B cell (primary cell): ENCODE results near the gene MON1A. TPM values are rescaled to one million over a fixed set of nuclear protein-coding genes. Genes with fewer than 3 reads are reported as not detected.

Source experiments
- ATAC-seq: fragments of 200-7000 bp; cut with Tn5 transposase; one replicate; pipeline ENCODE4 v1.10.0; 2021; ENCODE audit warnings: low read depth, mild to moderate bottlenecking, moderate number of reproducible peaks, moderate library complexity
- CTCF ChIA-PET: fragments of 350-600 bp; sonication (Branson Sonifier 250); formaldehyde crosslinking; loops from one replicate; lab custom pipeline; 2021; ENCODE audit warnings: antibody characterized with exemption, inconsistent platforms; lab: Charles Lee
- POLR2A ChIA-PET: fragments of 350-600 bp; sonication (Branson Sonifier 250); formaldehyde crosslinking; loops from one replicate; lab custom pipeline; 2021; ENCODE audit warnings: antibody characterized with exemption; lab: Charles Lee
- DNase-seq: peaks from one replicate; pipeline ENCODE4 v3.0.0; 2013
- H2AFZ ChIP-seq: 2 replicates; pipeline ENCODE4 v1.6.1; 2012; ENCODE audit warnings: mild to moderate bottlenecking, low read depth, low read length; ENCODE audit not compliant: insufficient read depth, poor library complexity, severe bottlenecking
- H3K27ac ChIP-seq, 2 donors: 1 replicate in 1 of 2; 2 replicates in 1 of 2; pipeline ENCODE4 v1.5.1; 2012 to 2013; ENCODE audit warnings: low read length in 2 of 2, mild to moderate bottlenecking in 2 of 2, moderate library complexity in 1 of 2
- H3K27me3 ChIP-seq, 4 experiments: fragments of 200-600 bp in 1 of 4; sonication (generic) in 1 of 4; replicated peaks in 1 of 4; 1 replicate in 2 of 4; 2 replicates in 2 of 4; pipeline versions ENCODE4 v1.6.1 to v1.7.0; 2013 to 2016; ENCODE audit warnings: low read length in 3 of 4, mild to moderate bottlenecking in 2 of 4, mixed read lengths in 1 of 4, moderate library complexity in 1 of 4; ENCODE audit not compliant: insufficient read depth in 4 of 4, control insufficient read depth in 3 of 4; ENCODE audit errors: control extremely low read depth in 1 of 4
- H3K36me3 ChIP-seq, 2 experiments: replicated peaks in 1 of 2; 1 replicate in 1 of 2; 2 replicates in 1 of 2; pipeline versions ENCODE4 v1.6.1 to v1.7.1; 2013; ENCODE audit warnings: low read length in 1 of 2; ENCODE audit not compliant: insufficient read depth in 2 of 2, control insufficient read depth in 1 of 2; ENCODE audit errors: control extremely low read depth in 1 of 2, extremely low read depth in 1 of 2
- H3K4me1 ChIP-seq, 2 donors: fragments of 200-600 bp in 1 of 2; sonication (generic) in 1 of 2; 1 replicate in 1 of 2; 2 replicates in 1 of 2; pipeline versions ENCODE4 v1.5.1 to v1.6.1; 2013 to 2017; ENCODE audit warnings: low read length in 2 of 2; ENCODE audit not compliant: control insufficient read depth in 2 of 2, insufficient read depth in 2 of 2
- H3K4me2 ChIP-seq: replicated peaks from 2 replicates; pipeline ENCODE3; 2012; ENCODE audit warnings: mild to moderate bottlenecking, low read depth, low read length; ENCODE audit not compliant: poor library complexity, severe bottlenecking
- H3K4me3 ChIP-seq, 5 experiments: fragments of 200-600 bp in 1 of 5; sonication (generic) in 1 of 5; 1 replicate in 3 of 5; 2 replicates in 2 of 5; pipeline versions ENCODE4 v1.5.1 to v1.7.0; 2011 to 2016; ENCODE audit warnings: low read length in 4 of 5, mild to moderate bottlenecking in 4 of 5, low read depth in 2 of 5, control low read depth in 1 of 5, moderate library complexity in 1 of 5; ENCODE audit not compliant: insufficient read depth in 1 of 5; ENCODE audit errors: control extremely low read depth in 1 of 5, extremely low read depth in 1 of 5
- H3K79me2 ChIP-seq: fragments of 200-600 bp; sonication (generic); one replicate; pipeline ENCODE4 v1.6.0; 2016; ENCODE audit warnings: low read length; ENCODE audit not compliant: control insufficient read depth, insufficient read depth
- H3K9ac ChIP-seq: fragments of 200-600 bp; sonication (generic); 2 replicates; pipeline ENCODE4 v1.6.1; 2017; ENCODE audit warnings: mild to moderate bottlenecking, low read length, moderate library complexity
- H3K9me3 ChIP-seq, 3 donors: one replicate each; pipeline versions ENCODE4 v1.6.1 to v1.7.1; 2013; ENCODE audit warnings: low read length in 2 of 3; ENCODE audit not compliant: control insufficient read depth in 2 of 3, insufficient read depth in 1 of 3; ENCODE audit errors: control extremely low read depth in 1 of 3
- H4K20me1 ChIP-seq: 2 replicates; pipeline ENCODE4 v1.6.0; 2012; ENCODE audit warnings: mild to moderate bottlenecking, low read length; ENCODE audit not compliant: insufficient read depth, control insufficient read depth, poor library complexity, severe bottlenecking
- H3K27ac Mint-ChIP-seq: one replicate; pipeline ENCODE4 v1.8.0; 2021; ENCODE audit warnings: mixed read lengths
- H3K27me3 Mint-ChIP-seq: one replicate; pipeline ENCODE4 v1.8.0; 2021; ENCODE audit warnings: mixed read lengths
- H3K4me1 Mint-ChIP-seq: one replicate; pipeline ENCODE4 v1.8.0; 2021; ENCODE audit warnings: mixed read lengths
- H3K4me3 Mint-ChIP-seq: one replicate; pipeline ENCODE4 v1.8.0; 2021; ENCODE audit warnings: mixed read lengths
- H3K9me3 Mint-ChIP-seq: one replicate; pipeline ENCODE4 v1.8.0; 2022; ENCODE audit warnings: mixed read lengths; ENCODE audit not compliant: insufficient read depth
- CTCF ChIP-seq: fragments of 200-600 bp; IDR thresholded peaks from one replicate; pipeline ENCODE4 v1.8.0; 2022; ENCODE audit warnings: antibody characterized with exemption, mild to moderate bottlenecking
- EZH2 ChIP-seq: IDR thresholded peaks from 2 replicates; pipeline ENCODE4 v1.6.1; 2012; ENCODE audit warnings: borderline replicate concordance, low read depth, mild to moderate bottlenecking, moderate library complexity, low read length; ENCODE audit not compliant: insufficient read depth, poor library complexity, severe bottlenecking
- WGBS: methylation state at CpG from one replicate; pipeline ENCODE4 v1.1.5; 2013; ENCODE audit warnings: missing lambda C conversion rate; ENCODE audit not compliant: insufficient coverage; 5-methylcytosine and 5-hydroxymethylcytosine counted together
- intact Hi-C: fragments of 100-400 bp; cut with micrococcal nuclease; formaldehyde crosslinking; loops from one replicate; pipeline ENCODE4 v1.10.0; 2022
- polyA plus RNA-seq: library from polyadenylated mRNA; depleted of rRNA; stranded (reverse); fragments of >200 nt; gene quantifications from 2 replicates; pipeline ENCODE4 v1.2.3, GENCODE V29; 2012
- total RNA-seq, 2 donors: library from RNA; stranded (reverse); fragments of 120-200 nt in 1 of 2; gene quantifications; 1 replicate in 1 of 2; 2 replicates in 1 of 2; pipeline versions ENCODE4 v1.2.3 to v1.2.4, GENCODE V29; 2013 to 2022

Gene MON1A
- total and polyA plus RNA-seq, 2 donors (not counting 1 experiment from before 2014, with no cell fraction given), result 6.6 to 8.9 TPM

- Histone ChIP-seq H3K9ac (no peak overlapping the region), H2AFZ (no peak overlapping the region), H3K4me1 (peaks cover 13 to 34% of the 10 kb centered on the region in 2 donors), H3K4me3 (no peak overlapping the region), H4K20me1 (no peaks in the 10 kb centered on the region), H3K36me3 (no peaks in the 10 kb centered on the region), H3K27me3 (no peaks in the 10 kb centered on the region), H3K4me2 (no peak overlapping the region), H3K79me2 (no peaks in the 10 kb centered on the region), H3K27ac (no peak overlapping the region), H3K9me3 (peaks cover 0 to 6% (median 0%) of the 10 kb centered on the region in 3 donors)
- peaks cover 22% of the 10 kb centered on the region for H3K4me1 Mint-ChIP-seq
- WGBS, result 59% methylated on average over 5 of the region's 11 CpGs
- ATAC-seq, result no peak
- intact Hi-C loops, result no loop called here
- no peaks in the 10 kb centered on the region for H3K9me3 Mint-ChIP-seq
- DNase-seq, result no peak
- H3K27ac Mint-ChIP-seq, result no peak overlapping the region
- ChIA-PET CTCF (no interaction called here), POLR2A (interaction anchor here (0.5 to 0.6 kb wide), 4 partner anchors 29 to 98 kb away, joined by 3 to 11 read pairs (median 6); partner anchors contain the start of gene INKA1)
- no peaks in the 10 kb centered on the region for H3K27me3 Mint-ChIP-seq
- TF ChIP-seq EZH2, result no peak
- no peak for TF ChIP-seq CTCF
- no peak overlapping the region for H3K4me3 Mint-ChIP-seq
Observed at GRCh38 chr3:49901366-49902339, 28.0 kb downstream of the MON1A start.
